SK-N-SH (cell line): ENCODE results near the gene SAMD1.

Experiments
- CTCF ChIP-seq: fragments of 200-600 bp; sonication (generic); IDR thresholded peaks from 2 replicates; pipeline ENCODE4 v1.6.1; 2017; ENCODE audit warnings: antibody characterized with exemption, mild to moderate bottlenecking, moderate library complexity
- RFX5 ChIP-seq: IDR thresholded peaks from 2 replicates; pipeline ENCODE4 v1.6.1; 2012; ENCODE audit warnings: mild to moderate bottlenecking, improper control_type of control experiment, low read length
- TAF1 ChIP-seq: IDR thresholded peaks from 2 replicates; pipeline ENCODE4 v1.6.1; 2012; ENCODE audit warnings: low read depth, mild to moderate bottlenecking, low read length, moderate library complexity, borderline replicate concordance
- TCF12 ChIP-seq: IDR thresholded peaks from 2 replicates; pipeline ENCODE4 v1.4.0; 2012

GRCh38 chr19:14094854-14095253, 4.3 kb upstream of the SAMD1 start:
- no peak for TF ChIP-seq CTCF
- TF ChIP-seq RFX5, result no peak
- no peak for TF ChIP-seq TCF12
- no peak for TF ChIP-seq TAF1
